ENCODE measurements around the gene TC2N.
A peak's percentile ranks its signal among the peaks of the same experiment; 100 is the strongest.
"Not testable (repeated sequence)": the region's sequence is repeated elsewhere in the genome, so short reads cannot be mapped to it uniquely, and the experiment has no call there.

The TC2N gene

DNA sequence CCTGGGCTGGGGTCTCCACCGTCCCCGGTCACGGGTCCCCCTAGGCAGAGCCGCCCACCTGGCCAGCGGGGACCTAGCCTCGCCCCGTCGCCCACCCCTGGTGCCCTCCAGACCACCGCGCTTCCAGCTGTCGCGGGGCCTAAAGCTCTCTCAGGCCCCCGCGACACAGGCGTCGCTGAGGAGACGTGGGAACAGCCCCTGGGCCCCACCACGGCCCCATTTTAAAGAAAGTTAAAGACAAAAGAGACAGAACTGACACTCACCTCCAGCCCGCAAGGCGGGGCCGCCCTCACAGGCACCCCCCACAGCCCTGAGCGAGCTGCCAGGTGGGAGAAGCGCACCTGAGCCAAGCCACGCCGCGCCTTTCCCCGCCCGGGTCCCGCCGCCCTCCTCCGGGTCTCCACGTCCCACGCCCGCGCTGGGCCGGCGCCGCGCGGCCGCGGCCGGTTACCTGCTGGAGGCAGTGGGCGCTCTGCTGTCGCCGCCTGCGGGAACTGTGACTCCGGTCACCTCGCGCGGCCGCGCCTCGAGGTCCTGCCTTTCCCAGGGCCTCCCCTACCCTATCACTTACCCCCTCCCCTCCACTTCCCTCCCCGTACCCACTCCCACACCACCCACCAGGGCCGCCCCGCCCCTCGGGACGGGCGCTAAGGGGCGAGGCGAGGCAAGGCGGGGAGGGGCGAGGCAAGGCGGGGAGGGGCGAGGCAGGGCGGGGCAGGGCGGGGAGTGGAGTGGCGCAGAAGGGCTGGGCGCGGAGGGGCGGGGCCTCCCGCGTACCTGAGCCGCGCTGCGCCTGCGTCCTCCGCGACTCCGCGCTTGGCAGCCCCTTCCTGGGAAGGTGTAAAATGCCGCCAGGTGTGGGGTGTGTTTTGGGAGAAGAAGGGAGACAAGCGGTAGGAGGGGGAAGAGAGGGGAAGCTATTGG is 31.2 kb downstream of the TC2N start:
- no peaks in the 10 kb centered on the region for H3K9me3 Mint-ChIP-seq
- H3K27me3 Mint-ChIP-seq: no peaks in the 10 kb centered on the region

DNA sequence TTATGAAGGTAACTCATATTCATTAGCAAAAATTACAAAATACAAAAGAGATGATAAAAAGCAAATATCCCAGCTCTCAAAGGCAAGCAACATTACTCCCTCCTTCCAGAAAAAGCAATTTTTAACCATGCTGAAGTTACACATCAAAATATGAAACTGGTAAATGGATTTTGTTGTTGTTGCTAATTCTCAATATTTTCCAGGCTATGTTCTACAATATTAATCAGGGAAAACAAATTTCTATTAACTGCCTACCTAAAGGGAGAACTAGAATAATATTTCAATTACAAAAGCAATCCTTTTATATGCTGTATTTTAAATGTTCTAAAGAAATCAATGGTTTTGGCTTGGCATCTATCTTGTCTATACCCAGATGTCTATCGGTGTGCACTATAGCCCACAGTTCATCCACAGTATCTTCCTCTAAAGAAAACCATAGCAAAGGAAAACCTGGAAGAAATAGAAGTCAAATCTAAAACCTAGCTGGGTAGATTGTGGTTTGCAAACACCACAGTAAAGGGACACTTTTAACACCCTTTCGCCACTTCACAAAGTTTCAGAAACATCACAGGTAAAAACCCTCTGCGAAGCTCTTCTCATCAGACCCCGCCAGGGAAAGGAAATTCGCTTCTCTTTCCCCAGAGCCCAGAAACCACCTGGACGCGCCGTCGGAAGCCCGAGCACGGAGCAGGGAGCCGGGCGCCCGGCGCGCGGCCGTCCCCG is 32.0 kb downstream of the TC2N start:
- no peaks in the 10 kb centered on the region for H3K36me3 Mint-ChIP-seq (ENCODE audit: low read depth)
- peak overlapping the region; percentile 21 for H3K27ac Mint-ChIP-seq
- H3K4me1 Mint-ChIP-seq (ENCODE audit: low read depth): peaks cover 59% of the 10 kb centered on the region
- H3K9me3 Mint-ChIP-seq: no peaks in the 10 kb centered on the region
- no peaks in the 10 kb centered on the region for H3K27me3 Mint-ChIP-seq
- H3K4me3 Mint-ChIP-seq: peak overlapping the region; percentile 92

More for the DNA sequence above, 31.2 kb downstream of the TC2N start:
- Mint-ChIP-seq H3K27ac (peak overlapping the region; percentile 80), H3K36me3 (ENCODE audit: low read depth) (no peaks in the 10 kb centered on the region), H3K4me1 (ENCODE audit: low read depth) (peaks cover 60% of the 10 kb centered on the region), H3K4me3 (peak overlapping the region; percentile 92)

DNA sequence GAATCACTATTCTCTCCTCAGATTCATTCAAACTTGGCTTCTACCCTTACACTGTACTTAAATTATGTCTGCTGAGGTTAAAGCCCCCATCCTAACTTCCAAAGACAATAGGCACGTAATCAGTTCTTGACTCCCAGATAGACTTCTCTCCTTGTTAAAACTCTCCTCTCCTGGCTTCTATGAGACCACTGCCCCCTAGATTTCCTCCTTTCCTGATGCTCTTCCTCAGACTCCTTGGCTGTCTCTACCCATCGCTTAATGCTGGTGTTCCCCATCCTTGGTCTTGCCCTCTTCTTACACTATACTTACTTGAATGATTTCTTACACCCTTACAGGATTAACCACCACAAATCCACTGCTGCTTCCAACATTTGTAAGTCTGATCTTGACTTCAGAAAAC is 32.8 kb downstream of the TC2N start:
- no peaks in the 10 kb centered on the region for H3K9me3 Mint-ChIP-seq
- peaks cover 60% of the 10 kb centered on the region for H3K4me1 Mint-ChIP-seq (ENCODE audit: low read depth)
- H3K27me3 Mint-ChIP-seq: no peaks in the 10 kb centered on the region
- no peaks in the 10 kb centered on the region for H3K36me3 Mint-ChIP-seq (ENCODE audit: low read depth)
- H3K4me3 Mint-ChIP-seq: peak overlapping the region; percentile 12
- no peak overlapping the region for H3K27ac Mint-ChIP-seq

DNA sequence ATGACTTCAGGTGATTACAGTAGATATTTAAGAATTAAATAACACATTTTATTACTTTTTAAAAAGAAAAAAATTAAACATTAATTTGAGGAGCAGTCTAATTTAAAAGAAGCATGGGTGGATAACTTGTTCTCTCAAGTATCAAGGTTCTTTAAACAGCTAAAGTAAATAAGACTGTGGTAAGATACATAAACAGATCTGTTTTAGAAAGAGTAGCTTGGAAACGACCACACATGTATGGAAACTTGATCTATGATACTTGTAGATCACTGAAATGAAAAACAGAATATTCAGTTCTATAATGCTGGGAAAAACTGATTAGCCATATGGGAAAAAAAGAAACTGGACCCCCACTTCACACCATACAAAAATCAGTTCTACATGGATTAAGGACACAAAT is 36.0 kb downstream of the TC2N start:
- no peak overlapping the region for H3K27ac Mint-ChIP-seq

DNA sequence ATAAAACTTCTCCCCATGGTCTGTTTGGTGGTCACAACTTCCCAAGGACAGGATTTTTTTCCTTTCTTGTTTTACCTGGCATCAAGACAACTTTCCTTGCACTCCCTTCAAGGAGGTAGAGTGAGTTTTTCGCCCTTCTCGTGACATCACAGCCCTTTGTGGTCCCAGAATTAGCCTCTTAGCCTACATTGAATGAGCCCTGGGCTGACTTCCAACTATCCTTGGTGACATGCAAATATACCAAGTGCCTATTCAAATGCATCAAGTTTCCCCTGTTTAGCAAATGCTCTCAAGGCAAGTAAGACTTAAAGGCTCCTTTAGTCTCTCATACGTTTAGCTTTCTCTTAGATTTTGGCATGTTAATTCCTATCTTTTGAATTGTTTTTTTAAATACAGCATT is 36.6 kb downstream of the TC2N start:
- Mint-ChIP-seq H3K36me3 (ENCODE audit: low read depth) (peaks cover 5% of the 10 kb centered on the region), H3K27ac (no peak overlapping the region), H3K27me3 (no peaks in the 10 kb centered on the region), H3K4me3 (no peak overlapping the region), H3K9me3 (no peaks in the 10 kb centered on the region), H3K4me1 (ENCODE audit: low read depth) (peaks cover 55% of the 10 kb centered on the region)

More for the DNA sequence above, 36.0 kb downstream of the TC2N start:
- H3K27me3 Mint-ChIP-seq: no peaks in the 10 kb centered on the region
- H3K4me1 Mint-ChIP-seq (ENCODE audit: low read depth): peaks cover 54% of the 10 kb centered on the region
- peaks cover 5% of the 10 kb centered on the region for H3K36me3 Mint-ChIP-seq (ENCODE audit: low read depth)
- no peak overlapping the region for H3K4me3 Mint-ChIP-seq
- no peaks in the 10 kb centered on the region for H3K9me3 Mint-ChIP-seq

DNA sequence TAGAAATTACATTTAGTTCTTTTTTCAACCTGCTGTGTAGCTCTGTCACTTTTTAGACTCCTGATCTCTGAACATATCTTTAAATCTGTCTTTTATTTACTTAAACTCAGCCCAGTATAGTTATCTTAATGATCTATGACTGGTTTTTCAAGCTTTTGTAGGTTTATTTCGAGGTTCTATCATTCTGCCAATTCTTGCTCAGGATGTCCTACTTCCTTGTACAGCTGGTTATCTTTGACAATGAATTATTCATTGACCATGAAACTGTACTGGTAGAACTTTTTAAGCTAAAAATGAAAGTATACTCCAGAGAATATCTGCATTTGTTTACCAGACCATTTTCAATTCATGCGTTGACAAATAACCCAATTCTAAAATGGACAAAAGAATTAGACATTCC is 37.8 kb downstream of the TC2N start:
- no peaks in the 10 kb centered on the region for H3K9me3 Mint-ChIP-seq
- peaks cover 9% of the 10 kb centered on the region for H3K36me3 Mint-ChIP-seq (ENCODE audit: low read depth)
- H3K27me3 Mint-ChIP-seq: no peaks in the 10 kb centered on the region
- no peak overlapping the region for H3K4me3 Mint-ChIP-seq
- no peak overlapping the region for H3K27ac Mint-ChIP-seq
- peaks cover 51% of the 10 kb centered on the region for H3K4me1 Mint-ChIP-seq (ENCODE audit: low read depth)

DNA sequence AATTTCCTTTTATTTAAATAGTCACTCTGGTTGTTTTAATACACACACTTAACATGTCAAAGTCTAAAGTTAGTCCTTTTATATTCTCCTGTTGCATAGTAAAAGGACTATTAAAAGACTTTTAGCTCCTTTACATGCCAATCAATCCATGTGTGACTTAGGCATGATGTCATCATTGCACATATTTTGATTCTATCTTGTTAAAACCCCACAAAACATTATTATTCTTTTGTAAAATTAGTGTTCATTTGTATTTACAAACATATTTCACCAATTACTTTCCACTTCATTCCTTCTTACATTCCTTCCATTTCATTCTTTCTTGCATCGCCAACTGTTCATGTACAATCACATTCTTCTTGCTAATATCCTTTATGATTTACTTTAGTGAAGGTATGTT is 39.6 kb downstream of the TC2N start:
- Mint-ChIP-seq H3K36me3 (ENCODE audit: low read depth) (peaks cover 13% of the 10 kb centered on the region), H3K9me3 (no peaks in the 10 kb centered on the region), H3K4me1 (ENCODE audit: low read depth) (peaks cover 47% of the 10 kb centered on the region), H3K4me3 (no peak overlapping the region), H3K27me3 (no peaks in the 10 kb centered on the region), H3K27ac (no peak overlapping the region)

DNA sequence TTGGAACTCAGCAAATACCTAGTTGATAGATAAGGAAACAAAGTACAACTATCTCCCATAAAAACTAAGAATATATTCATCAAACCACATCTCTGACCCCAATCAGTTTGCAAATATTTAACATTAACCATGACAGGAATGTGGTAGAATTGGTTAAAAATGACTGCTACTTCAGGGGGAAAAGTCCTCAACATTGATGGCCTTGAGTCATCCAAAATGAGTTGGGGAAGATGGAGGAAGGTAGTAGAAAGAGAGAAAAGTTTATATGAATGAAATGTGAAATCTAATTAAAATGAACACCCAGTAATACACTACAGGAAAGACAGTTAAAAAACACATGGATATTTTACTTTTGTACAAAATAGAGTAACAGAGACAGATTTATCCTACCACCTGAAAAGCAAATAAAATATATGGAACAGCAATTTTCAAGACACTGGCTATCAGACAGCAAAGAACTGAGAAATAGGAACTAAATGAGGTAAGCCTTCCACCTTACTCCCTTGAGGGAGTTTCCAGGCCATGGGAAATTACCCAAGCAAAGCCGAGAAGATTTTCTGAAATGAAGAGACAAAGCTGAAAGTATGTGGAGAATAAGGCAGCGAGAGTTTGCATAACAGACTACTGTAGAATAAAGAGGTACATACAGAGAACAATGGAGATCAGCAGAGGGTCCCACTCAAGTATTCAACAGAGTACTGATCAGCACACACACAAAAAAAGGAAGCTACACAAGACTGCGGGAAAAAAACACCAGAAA is 49.6 kb downstream of the TC2N start:
- H3K27me3 Mint-ChIP-seq: no peaks in the 10 kb centered on the region
- peaks cover 19% of the 10 kb centered on the region for H3K36me3 Mint-ChIP-seq (ENCODE audit: low read depth)
- H3K9me3 Mint-ChIP-seq: peaks cover 13% of the 10 kb centered on the region
- H3K4me3 Mint-ChIP-seq: peak overlapping the region; percentile 14
- peaks cover 50% of the 10 kb centered on the region for H3K4me1 Mint-ChIP-seq (ENCODE audit: low read depth)
- peak overlapping the region; percentile 70 for H3K27ac Mint-ChIP-seq

DNA sequence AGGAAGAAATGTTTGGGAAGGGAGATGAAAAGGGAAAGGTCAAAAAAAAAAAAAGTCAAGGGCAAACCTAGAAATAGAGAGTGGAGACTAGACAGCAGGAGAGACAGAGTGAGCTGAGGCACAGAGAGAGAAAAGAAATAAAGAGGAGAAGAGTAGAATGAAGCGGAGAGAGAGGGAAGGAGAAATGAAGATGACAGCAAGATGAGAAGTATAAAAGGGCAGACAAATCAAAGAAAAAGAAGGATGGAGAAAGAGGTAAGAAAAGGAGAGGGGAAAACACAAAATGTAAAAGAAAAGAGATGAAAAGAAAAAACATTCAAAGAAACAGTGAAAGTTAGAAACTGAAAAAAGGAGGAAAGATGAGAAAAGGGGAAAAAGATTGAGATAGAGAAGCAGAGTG is 53.0 kb downstream of the TC2N start:
- Mint-ChIP-seq H3K27me3 (no peaks in the 10 kb centered on the region), H3K27ac (no peak overlapping the region), H3K4me3 (no peak overlapping the region), H3K36me3 (ENCODE audit: low read depth) (peaks cover 41% of the 10 kb centered on the region), H3K4me1 (ENCODE audit: low read depth) (peaks cover 45% of the 10 kb centered on the region), H3K9me3 (peaks cover 31% of the 10 kb centered on the region)

DNA sequence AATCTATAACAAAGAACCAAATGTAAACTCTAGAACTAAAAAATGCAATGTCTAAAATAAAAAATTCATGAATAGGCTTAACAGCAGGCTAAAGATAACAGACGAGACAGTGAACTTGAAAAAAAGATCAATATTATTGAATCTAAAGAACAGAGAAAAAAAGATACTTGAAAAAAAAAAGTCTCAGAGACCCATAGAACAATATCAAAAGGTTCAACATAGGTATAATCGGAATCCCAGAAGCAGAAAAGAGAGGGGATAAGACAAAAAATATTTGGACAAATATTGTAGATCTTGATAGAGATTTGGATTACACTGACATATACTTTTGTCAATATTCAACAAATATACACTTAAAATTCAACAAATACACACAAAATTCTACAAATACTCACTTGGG is 56.6 kb downstream of the TC2N start:
- Mint-ChIP-seq H3K9me3 (peaks cover 38% of the 10 kb centered on the region), H3K4me1 (ENCODE audit: low read depth) (peaks cover 16% of the 10 kb centered on the region), H3K4me3 (no peak overlapping the region), H3K27ac (no peak overlapping the region), H3K36me3 (ENCODE audit: low read depth) (peaks cover 72% of the 10 kb centered on the region), H3K27me3 (no peaks in the 10 kb centered on the region)

DNA sequence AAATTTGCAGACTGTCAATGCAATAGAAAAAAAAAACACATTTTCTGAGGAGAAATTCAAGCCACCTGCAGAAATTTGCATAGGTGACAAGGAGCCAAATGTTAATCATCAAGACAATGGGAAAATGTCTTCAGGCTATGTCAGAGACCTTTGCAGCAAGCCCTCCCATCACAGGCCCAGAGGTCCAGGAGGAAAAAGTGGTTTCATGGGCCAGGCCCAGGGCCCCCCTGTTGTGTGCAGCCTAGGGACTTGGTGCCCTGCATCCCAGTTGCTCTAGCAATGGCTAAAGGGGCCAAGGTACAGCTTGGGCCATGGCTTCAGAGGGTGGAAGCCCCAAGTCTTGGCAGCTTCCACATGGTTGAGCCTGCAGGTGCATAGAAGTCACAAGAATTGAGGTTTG is 60.6 kb downstream of the TC2N start:
- Mint-ChIP-seq H3K4me1 (ENCODE audit: low read depth) (no peaks in the 10 kb centered on the region), H3K36me3 (ENCODE audit: low read depth) (peaks cover 59% of the 10 kb centered on the region), H3K9me3 (peaks cover 38% of the 10 kb centered on the region), H3K27ac (no peak overlapping the region), H3K4me3 (no peak overlapping the region), H3K27me3 (no peaks in the 10 kb centered on the region)

DNA sequence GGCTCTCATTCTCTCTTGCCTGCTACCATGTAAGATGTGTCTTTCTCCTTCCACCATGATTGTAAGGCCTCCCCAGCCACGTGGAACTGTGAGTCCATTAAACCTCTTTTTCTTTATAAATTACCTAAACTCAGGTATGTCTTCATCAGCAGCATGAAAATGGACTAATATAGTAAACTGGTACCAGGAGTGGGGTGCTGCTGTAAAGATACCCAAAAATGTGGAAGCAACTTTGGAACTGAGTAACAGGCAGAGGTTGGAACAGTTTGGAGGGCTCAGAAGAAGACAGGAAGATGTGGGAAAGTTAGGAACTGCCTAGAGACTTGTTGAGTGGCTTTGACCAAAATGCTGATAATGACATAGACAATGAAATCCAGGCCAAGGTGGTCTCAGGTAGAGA is 61.2 kb downstream of the TC2N start:
- not testable (repeated sequence) for H3K4me3 Mint-ChIP-seq; H3K27me3 Mint-ChIP-seq; H3K4me1 Mint-ChIP-seq (ENCODE audit: low read depth); H3K27ac Mint-ChIP-seq
- Mint-ChIP-seq H3K9me3 (peaks cover 36% of the 10 kb centered on the region), H3K36me3 (ENCODE audit: low read depth) (peaks cover 55% of the 10 kb centered on the region)

DNA sequence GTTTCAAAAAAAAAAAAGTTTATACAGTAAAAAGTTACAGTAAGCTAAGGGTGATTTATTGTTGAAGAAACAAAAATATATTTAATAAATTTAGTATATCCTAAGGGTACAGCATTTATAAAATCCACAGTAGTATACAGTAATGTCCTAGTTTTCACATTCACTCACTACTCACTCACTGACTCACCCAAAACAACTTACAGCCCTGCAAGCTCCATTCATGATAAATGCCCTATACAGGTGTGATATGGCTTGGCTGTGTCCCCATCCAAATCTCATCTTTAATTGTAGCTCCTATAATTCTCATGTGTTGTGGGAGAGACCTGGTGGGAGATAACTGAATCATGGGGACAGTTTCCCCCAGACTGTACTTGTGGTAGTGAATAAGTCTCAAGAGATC is 61.7 kb downstream of the TC2N start:
- no peak overlapping the region for H3K27ac Mint-ChIP-seq
- no peaks in the 10 kb centered on the region for H3K27me3 Mint-ChIP-seq
- H3K4me1 Mint-ChIP-seq (ENCODE audit: low read depth): no peaks in the 10 kb centered on the region
- H3K9me3 Mint-ChIP-seq: peaks cover 32% of the 10 kb centered on the region
- no peak overlapping the region for H3K4me3 Mint-ChIP-seq
- H3K36me3 Mint-ChIP-seq (ENCODE audit: low read depth): peaks cover 51% of the 10 kb centered on the region

DNA sequence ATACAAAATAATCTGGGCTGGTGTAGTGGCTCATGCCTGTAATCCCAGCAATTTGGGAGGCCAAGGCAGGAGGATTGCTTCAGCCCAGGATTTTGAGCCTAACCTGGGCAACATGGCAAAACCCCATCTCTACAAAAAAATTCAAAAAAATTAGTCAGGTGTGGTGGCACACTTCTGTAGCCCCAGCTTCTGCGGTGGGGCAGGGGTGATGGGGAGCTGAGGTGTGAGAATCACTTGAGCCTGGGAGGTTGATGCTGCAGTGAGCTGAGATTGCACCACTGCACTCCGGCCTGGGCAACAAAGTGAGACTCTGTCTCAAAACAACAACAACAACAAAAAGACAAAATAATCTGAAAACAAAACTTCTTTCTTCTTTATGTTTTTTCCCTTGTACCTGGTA is 66.0 kb downstream of the TC2N start:
- H3K4me1 Mint-ChIP-seq (ENCODE audit: low read depth): peaks cover 14% of the 10 kb centered on the region
- peaks cover 15% of the 10 kb centered on the region for H3K36me3 Mint-ChIP-seq (ENCODE audit: low read depth)
- no peak overlapping the region for H3K27ac Mint-ChIP-seq
- H3K27me3 Mint-ChIP-seq: no peaks in the 10 kb centered on the region
- no peak overlapping the region for H3K4me3 Mint-ChIP-seq
- peaks cover 7% of the 10 kb centered on the region for H3K9me3 Mint-ChIP-seq

Measured in stimulated activated naive CD8-positive, alpha-beta T cell treated with anti-CD3 and anti-CD28 coated beads, Interleukin-15, Interleukin-2, amounts not matched to agents 100 ng/mL and 50 ng/mL, for 24 hours (primary cell).